ACC112 (cell line): Measurements from ENCODE around the gene CERS5.
"Not testable (repeated sequence)": the region's sequence is repeated elsewhere in the genome, so short reads cannot be mapped to it uniquely, and the experiment has no call there.

Experiments used
- H2AFZ ChIP-seq: fragments of 200-600 bp; sonication (generic); one replicate; pipeline ENCODE4 v1.6.0; 2017; ENCODE audit warnings: antibody characterized with exemption, low read length; ENCODE audit not compliant: unreplicated experiment
- H3K27ac ChIP-seq: fragments of 200-600 bp; sonication (generic); 2 replicates; pipeline ENCODE4 v1.5.1; 2014; ENCODE audit warnings: low read depth, mild to moderate bottlenecking, antibody characterized with exemption, low read length, moderate library complexity
- H3K27me3 ChIP-seq: fragments of 200-600 bp; sonication (generic); 2 replicates; pipeline ENCODE4 v1.6.1; 2014; ENCODE audit warnings: mild to moderate bottlenecking, antibody characterized with exemption, low read length, moderate library complexity, mixed read lengths; ENCODE audit not compliant: insufficient read depth
- H3K36me3 ChIP-seq: fragments of 200-600 bp; sonication (generic); 2 replicates; pipeline ENCODE4 v1.6.1; 2016; ENCODE audit warnings: mild to moderate bottlenecking, antibody characterized with exemption, low read length, moderate library complexity, mixed read lengths; ENCODE audit not compliant: insufficient read depth
- H3K4me1 ChIP-seq: fragments of 200-600 bp; sonication (generic); one replicate; pipeline ENCODE4 v1.6.1; 2016; ENCODE audit warnings: low read length, mixed read lengths; ENCODE audit not compliant: insufficient read depth, unreplicated experiment, control insufficient read depth
- H3K4me3 ChIP-seq: fragments of 200-600 bp; sonication (generic); 2 replicates; pipeline ENCODE4 v1.5.1; 2014; ENCODE audit warnings: mild to moderate bottlenecking, low read depth, low read length
- H3K79me2 ChIP-seq: fragments of 200-600 bp; sonication (generic); one replicate; pipeline ENCODE4 v1.6.0; 2016; ENCODE audit warnings: low read length; ENCODE audit not compliant: control insufficient read depth, unreplicated experiment, insufficient read depth

CERS5 gene

DNA sequence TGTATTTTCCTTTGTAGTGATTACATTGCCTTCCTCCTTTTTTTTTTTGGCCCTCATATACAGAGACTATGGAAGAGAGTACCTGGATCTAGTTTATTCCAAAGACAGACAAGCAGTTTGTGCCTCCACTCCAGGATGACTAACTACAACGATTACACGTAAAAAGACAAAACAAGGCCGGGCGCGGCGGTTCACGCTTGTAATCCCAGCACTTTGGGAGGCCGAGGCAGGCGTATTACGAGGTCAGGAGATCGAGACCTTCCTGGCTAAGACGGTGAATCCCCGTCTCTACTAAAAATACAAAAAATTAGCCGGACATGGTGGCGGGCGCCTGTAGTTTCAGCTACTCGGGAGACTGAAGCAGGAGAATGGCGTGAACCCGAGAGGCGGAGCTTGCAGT lies 2.2 kb downstream of the CERS5 start:
- H3K27ac ChIP-seq: no peak overlapping the region
- no peak overlapping the region for H2AFZ ChIP-seq
- no peaks in the 10 kb centered on the region; the same call in 1 of the 2 replicates for H3K36me3 ChIP-seq
- H3K27me3 ChIP-seq: no peaks in the 10 kb centered on the region
- peaks cover 55% of the 10 kb centered on the region for H3K79me2 ChIP-seq
- H3K4me1 ChIP-seq: peaks cover 8% of the 10 kb centered on the region
- H3K4me3 ChIP-seq: no peak overlapping the region

DNA sequence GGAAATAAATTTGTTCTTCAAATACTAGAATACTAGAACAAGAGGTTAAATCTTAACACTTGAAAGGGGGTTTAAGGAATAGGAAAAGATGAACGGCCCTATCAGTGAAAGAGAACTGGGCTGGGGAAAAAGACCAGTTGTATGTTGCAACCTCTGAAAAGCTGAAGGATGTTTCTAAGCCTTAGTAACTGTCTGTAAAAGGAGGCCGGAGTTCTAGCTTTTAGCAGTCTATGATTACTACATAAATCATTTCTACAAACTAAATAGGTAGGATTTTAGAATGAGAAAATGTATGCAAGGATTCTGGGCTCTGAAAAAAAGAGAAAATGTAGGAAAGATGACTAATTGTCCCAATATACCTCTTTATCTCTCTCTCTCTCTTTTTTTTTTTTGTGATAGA lies 4.9 kb downstream of the CERS5 start:
- Histone ChIP-seq H3K36me3 (no peaks in the 10 kb centered on the region; the same call in 1 of the 2 replicates), H3K79me2 (peaks cover 66% of the 10 kb centered on the region), H3K27me3 (no peaks in the 10 kb centered on the region), H3K4me3 (no peak overlapping the region), H3K4me1 (peaks cover 8% of the 10 kb centered on the region), H3K27ac (no peak overlapping the region; the same call in 1 of the 2 replicates), H2AFZ (no peak overlapping the region)

DNA sequence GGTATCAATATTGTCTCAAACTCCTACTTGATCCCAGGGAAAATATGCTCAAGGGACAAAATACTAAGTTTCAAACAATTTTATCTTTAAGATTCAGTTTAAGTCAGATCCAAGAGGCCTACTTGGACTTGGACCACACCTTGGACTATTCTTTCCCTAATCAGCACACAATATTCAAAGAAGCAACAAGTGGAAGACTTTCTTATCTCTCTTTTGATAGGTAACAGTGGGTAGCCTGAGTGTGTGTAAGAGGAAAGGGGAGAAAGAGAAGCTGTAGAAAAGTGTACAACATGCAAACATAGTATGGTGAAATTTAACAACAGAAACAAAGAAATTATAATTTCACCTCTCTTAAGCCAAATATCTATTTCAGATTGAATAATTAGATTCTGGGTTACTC lies 6.5 kb downstream of the CERS5 start:
- H3K27me3 ChIP-seq: no peaks in the 10 kb centered on the region
- H3K4me3 ChIP-seq: no peak overlapping the region
- peaks cover 61% of the 10 kb centered on the region for H3K79me2 ChIP-seq
- peaks cover 4% of the 10 kb centered on the region for H3K4me1 ChIP-seq
- no peak overlapping the region for H3K27ac ChIP-seq
- no peak overlapping the region for H2AFZ ChIP-seq
- H3K36me3 ChIP-seq: no peaks in the 10 kb centered on the region; the same call in 1 of the 2 replicates

DNA sequence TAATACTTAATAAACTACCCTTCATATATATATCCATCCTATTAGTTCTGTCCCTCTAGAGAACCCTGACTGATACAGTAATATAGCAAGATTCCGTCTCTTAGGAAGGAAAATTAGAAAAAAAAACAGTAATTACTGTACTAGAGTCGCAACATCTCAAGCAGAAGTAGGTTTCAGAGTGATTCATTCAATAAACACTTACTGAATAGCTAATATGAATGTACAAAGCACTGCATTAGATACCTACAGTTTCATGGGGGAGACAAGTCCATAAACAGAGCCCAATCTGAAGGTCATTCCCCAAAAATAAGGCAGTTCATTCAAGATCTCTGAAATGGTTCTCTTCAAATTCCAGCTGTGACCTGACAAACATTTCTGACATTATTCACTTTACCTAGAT lies 9.9 kb downstream of the CERS5 start:
- Histone ChIP-seq H3K27ac (no peak overlapping the region), H3K4me3 (no peak overlapping the region), H2AFZ (no peak overlapping the region), H3K79me2 (peaks cover 46% of the 10 kb centered on the region), H3K36me3 (no peaks in the 10 kb centered on the region), H3K27me3 (no peaks in the 10 kb centered on the region), H3K4me1 (no peaks in the 10 kb centered on the region)

DNA sequence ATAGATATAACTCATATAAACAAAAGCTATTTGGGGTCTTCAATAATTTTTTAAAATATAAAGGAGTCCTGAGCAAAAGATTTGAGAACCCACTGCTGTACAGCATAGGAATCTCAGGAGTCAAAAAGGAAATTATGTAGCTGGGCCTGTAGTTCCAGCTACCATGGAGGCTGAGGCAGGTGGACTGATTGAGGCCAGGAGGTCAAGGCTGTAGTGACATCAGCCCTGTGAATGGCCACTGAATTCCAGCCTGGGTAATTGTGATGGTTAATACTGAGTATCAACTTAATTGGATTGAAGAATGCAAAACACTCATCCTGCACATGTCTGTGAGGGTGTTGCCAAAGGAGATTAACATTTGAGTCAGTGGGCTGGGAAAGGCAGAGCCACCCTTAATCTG lies 10.5 kb downstream of the CERS5 start:
- Histone ChIP-seq H3K79me2 (peaks cover 41% of the 10 kb centered on the region), H3K36me3 (no peaks in the 10 kb centered on the region), H3K4me1 (no peaks in the 10 kb centered on the region), H3K4me3 (no peak overlapping the region), H3K27ac (no peak overlapping the region), H3K27me3 (no peaks in the 10 kb centered on the region), H2AFZ (no peak overlapping the region)

DNA sequence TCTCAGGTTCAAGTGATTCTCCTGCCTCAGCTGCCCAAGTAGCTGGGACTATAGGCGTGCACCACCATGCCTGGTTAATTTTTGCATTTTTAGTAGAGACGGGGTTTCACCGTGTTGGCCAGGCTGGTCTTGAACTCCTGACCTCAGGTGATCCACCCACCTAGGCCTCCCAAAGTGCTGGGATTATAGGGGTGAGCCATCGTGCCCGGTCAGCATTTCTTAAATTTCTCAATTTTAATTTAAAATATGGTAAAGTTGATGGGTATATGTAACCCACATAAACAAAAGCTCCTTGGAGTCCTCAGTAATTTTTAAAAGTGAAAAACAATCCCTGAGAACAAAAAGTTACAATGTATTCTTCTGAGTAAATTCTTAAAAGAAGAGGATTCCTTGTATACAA lies 12.2 kb downstream of the CERS5 start:
- not testable (repeated sequence) for H3K4me1 ChIP-seq, H3K27me3 ChIP-seq, H3K4me3 ChIP-seq, H3K27ac ChIP-seq, H2AFZ ChIP-seq, H3K36me3 ChIP-seq
- H3K79me2 ChIP-seq: peaks cover 39% of the 10 kb centered on the region

DNA sequence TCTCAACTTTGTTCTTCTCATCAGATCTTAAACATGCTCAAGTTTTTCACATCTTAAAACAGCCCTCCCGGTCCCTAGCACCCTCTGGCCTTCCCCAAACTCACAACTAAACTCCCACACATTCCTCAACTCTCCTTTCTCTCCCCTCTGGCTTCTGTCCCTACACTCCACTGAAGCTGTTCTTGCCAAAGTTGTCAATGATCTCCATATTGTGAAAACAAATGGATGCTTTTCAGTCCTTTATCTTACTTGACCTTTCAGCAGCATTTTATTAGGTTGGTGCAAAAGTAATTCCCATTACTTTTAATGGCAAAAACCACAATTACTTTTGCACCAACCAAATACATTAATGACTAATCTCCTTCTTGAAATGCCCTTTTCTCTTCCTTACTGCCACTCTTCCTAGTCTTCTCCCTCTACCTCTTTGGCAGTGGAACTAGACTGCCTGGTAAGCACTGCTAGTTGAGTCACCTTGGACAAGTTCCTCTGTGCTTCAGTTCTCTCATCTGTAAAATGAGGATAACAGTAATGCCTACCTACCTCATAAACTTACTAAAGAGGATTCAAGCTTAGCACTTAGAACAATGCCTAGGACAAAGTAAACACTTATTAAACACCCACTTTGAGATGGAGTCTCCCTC lies 16.0 kb downstream of the CERS5 start:
- no peak overlapping the region for H3K27ac ChIP-seq
- no peaks in the 10 kb centered on the region for H3K4me1 ChIP-seq
- H3K79me2 ChIP-seq: peaks cover 33% of the 10 kb centered on the region
- no peak overlapping the region for H2AFZ ChIP-seq
- H3K4me3 ChIP-seq: no peak overlapping the region
- no peaks in the 10 kb centered on the region for H3K36me3 ChIP-seq
- no peaks in the 10 kb centered on the region for H3K27me3 ChIP-seq

DNA sequence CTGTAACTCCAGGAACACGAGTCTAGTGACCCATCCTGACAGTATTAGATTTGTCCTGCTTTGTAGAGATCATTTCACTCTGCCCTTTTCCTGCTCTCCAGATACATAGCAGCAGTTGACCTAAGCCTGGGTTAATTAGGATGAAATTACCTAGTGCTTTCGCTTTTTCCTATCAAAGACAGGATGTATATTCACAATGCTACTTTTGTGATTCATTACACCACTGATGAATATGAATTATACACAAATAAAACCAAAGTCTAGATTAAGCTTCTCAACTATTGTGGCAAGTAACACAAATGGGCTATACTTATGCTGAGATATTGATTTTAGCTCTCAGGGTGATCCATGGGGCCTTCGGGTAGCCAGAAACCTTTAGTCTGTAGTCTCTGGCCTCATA lies 17.9 kb downstream of the CERS5 start:
- peaks cover 36% of the 10 kb centered on the region for H3K79me2 ChIP-seq
- no peaks in the 10 kb centered on the region for H3K27me3 ChIP-seq
- H2AFZ ChIP-seq: no peak overlapping the region
- no peak overlapping the region for H3K27ac ChIP-seq
- H3K4me1 ChIP-seq: no peaks in the 10 kb centered on the region
- H3K4me3 ChIP-seq: no peak overlapping the region
- no peaks in the 10 kb centered on the region for H3K36me3 ChIP-seq

DNA sequence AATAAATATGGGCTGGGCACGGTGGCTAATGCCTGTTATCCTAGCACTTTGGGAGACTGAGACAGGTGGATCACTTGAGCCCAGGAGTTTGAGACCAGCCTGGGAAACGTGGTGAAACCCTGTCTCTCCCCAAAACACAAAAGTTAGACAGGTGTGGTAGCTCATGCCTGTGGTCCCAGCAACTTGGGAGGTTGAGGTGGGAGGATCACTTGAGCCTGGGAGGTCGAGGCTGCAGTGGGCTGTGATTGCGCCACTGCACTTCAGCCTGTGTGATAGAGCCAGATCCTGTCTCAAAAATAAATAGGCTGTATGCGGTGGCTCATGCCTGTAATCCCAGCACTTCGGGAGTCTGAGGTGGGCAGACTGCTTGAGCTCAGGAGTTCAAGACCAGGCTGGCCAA lies 19.2 kb downstream of the CERS5 start:
- H3K36me3 ChIP-seq, H3K4me3 ChIP-seq, H3K27me3 ChIP-seq, H2AFZ ChIP-seq, H3K4me1 ChIP-seq, H3K27ac ChIP-seq: not testable (repeated sequence)
- H3K79me2 ChIP-seq: peaks cover 34% of the 10 kb centered on the region

DNA sequence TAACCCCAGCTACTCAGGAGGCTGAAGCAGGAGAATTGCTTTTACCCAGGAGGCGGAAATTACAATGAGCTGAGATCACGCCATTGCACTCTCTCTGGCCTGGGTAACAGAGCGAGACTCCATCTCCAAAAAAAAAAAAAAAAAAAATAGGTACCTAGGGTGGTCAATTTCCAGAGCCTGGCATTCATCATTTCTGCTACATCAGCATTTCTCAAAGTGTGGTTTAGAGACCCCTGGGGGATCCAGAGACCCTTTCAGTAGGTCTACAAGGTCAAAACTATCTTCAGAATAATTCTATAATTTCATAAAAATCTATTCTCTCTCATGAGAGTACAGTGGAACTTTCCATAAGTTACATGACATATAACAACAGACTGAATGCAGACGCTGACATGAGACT lies 19.9 kb downstream of the CERS5 start:
- H3K4me3 ChIP-seq: no peak overlapping the region
- H3K27me3 ChIP-seq: no peaks in the 10 kb centered on the region
- 0 out of 2 replicates have a peak, but pooled peaks cover 8% of the 10 kb centered on the region for H3K36me3 ChIP-seq
- H3K79me2 ChIP-seq: peaks cover 34% of the 10 kb centered on the region
- no peak overlapping the region for H3K27ac ChIP-seq
- H2AFZ ChIP-seq: no peak overlapping the region
- H3K4me1 ChIP-seq: no peaks in the 10 kb centered on the region

DNA sequence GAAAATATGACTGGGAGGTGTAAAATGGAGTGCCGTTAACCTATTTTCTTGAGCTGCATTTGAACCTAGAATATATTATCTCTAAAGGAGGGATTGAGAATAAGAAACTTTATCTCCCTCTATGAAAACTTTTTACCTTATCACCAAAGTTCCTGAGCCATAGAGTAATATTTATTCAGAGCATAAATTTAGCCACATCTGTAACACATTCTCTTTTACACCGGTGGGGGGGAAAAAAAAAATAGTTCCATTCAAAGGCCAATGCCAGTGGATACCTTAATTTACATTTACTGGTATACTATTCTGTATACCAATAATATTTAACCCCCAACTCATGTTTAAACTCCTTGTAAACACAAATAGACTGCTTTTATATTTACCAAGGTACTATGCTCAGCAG lies 21.7 kb downstream of the CERS5 start:
- H3K27ac ChIP-seq: no peak overlapping the region
- 0 out of 2 replicates have a peak, but pooled peaks cover 12% of the 10 kb centered on the region for H3K36me3 ChIP-seq
- peaks cover 24% of the 10 kb centered on the region for H3K79me2 ChIP-seq

More for the DNA sequence above, 21.7 kb downstream of the CERS5 start:
- Histone ChIP-seq H2AFZ (no peak overlapping the region), H3K4me3 (no peak overlapping the region), H3K4me1 (no peaks in the 10 kb centered on the region), H3K27me3 (no peaks in the 10 kb centered on the region)
